GM19452 (cell line): ENCODE results near the gene SFT2D2.

Experiments
- ATAC-seq: cut with Tn5 transposase; IDR thresholded peaks from one replicate; pipeline ENCODE4 v1.9.1; 2021; ENCODE audit not compliant: unreplicated experiment

The SFT2D2 gene

DNA sequence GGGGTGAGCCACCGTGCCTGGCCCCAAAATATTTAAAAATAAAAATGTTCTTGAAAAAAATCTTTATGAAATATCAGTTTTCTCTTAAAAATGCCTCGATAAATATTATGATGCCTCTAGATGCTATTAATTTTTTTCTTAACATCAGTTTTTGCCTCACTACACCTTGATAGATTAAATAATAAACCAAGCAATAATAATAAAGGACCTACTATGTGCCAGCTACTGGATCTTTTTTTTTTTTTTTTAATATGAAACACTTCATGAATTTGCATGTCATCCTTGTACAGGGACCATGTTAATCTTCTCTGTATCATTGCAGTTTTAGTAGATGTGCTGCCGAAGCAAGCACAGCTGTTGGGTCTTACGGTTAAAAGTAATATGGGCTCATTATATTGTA, 37.3 kb downstream of the SFT2D2 start:
- ATAC-seq = no peak

DNA sequence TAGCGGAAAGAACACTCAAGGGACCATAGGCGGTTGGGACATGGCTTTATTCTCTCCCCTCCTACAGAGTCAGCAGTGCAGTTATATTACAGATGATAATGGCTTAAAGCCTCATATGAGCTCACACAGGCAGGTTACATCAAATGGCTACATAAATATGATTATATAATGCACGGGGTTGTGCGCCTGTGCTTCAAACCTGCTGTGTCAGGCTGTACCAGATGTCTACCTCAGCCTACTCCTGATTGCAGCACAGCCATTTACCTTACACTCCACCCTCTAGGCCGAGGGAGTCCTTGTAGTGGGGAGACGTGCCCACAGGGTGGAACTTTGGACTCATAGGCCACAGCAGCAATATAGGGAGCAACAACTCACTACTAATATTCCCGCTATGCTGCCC, 38.5 kb downstream of the SFT2D2 start:
- no peak for ATAC-seq

DNA sequence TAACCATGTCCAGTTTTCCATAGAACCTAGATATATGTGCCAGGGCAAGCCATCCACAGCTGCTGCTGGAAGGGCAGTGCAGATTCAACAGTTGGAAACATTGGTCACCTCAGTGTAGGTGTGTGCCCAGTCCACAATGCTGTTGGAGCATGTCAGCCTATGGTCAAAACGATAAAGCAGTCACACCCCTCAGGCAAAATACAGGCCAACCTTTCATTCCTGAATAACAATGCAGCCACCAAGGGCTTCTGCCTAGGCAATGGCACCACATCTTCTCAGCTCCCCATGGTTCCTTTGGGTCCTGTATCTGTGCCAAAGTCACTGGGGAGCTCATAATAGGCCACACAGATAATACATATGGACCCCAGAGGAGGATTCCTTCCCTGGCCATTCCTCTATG, 39.8 kb downstream of the SFT2D2 start:
- ATAC-seq = no peak

DNA sequence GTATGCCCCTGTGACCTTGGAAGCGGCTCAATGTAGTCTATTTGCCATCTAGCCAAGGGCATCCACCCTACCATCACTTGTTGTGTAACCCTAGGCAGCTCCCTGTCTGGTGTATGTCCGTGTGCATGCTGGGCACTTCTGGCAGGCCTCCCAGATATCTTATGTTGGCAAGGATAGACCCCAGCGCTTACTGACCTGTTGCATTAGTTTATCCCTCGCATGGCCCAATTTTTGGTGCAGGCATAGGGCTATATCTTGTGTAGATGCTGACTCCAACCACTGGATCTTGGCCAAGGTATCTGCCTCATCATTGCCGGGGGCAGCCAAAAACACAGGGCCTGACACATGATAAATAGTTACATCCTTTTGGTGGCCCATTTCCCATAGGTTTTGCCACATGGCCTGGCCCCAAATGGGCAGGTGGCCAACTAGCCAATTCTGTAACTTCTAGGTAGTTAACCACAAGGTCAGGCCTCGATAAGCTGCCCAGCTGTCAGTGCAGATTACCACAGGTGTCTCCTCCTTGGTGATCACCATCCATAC, 40.9 kb downstream of the SFT2D2 start:
- ATAC-seq = no peak

DNA sequence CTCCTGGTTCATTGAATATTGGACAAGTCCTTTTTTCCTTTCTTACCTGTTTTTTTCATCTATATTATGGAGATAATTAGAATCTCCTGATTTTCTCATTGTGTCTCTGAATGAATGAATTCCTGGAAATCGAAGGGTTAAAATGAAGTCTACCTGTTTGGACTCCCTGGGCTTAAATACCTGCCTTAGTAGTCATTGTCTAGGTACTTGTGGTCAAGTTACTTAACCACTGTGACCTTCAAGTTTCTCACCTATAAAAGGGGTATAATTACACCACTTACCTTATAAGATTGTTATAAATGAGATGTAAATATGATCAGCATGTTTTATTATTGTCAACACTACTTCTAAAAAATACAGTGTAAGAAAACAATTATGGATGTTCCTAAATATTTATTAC, 45.8 kb downstream of the SFT2D2 start:
- ATAC-seq = no peak

DNA sequence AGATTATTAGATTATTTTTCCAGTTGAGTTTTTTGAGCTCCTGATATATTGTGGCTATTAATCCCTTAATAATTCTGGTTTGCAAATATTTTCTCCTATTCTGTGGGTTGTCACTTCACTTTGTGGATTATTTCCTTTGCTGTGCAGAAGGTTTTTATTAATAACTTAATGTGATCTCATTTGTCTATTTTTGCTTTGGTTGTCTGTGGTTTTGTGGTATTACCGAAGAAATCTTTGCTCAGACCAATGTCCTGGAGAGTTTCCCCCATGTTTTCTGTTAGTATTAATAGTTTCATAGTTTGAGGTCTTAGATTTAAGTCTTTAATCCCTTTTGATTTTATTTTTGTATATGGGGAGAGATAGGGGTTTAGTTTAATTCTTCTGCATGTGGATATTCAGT, 47.8 kb downstream of the SFT2D2 start:
- ATAC-seq = no peak

DNA sequence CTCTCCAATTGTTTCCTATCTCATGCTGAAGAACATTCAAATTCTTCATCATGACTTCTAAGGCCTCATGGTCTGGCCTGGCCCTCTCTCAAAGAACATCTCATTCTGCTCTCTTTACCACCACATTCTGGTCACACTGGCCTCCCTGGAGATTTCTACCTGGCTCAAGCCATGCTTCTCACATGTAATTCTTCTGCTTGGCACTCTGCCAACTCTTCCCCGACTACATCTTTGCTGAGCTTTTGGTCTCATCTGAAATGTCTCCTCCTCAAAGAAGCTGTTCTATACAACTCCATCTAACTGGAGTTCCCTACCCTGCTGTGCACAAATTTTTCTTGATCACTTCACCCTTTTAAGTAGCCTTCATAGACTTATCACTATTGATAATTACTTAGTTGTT, 53.4 kb downstream of the SFT2D2 start:
- ATAC-seq = no peak

DNA sequence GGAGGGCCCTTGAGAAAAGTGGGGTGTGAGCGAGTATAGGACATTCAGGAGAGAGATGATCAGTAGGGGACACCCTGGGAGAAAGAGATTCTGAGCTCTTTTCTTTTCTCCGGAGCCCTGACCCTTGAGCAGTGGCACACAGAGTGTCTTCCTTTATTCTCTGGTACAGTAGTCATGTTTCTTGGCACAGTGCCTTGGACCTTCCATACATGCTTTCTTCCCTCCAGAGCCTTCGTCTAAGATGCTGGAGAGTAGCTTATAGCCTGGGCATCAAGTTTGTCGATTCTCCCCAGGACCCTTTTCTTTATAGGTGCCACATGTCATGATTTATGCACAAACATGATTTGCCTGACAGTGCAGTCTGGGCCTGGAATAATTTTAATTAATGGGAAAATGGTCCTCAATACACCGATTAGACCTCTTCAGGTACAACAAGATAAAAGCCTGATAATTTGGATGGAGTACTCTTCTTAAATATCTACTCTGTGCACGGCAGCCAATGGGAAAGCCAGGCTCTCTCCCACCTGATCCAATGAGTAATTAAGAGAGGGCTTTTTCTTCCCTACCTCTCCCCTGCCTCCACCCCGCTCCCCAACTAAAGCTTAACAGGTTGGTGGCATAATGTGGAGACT, 54.6 kb downstream of the SFT2D2 start, which contains the start of gene TBX19:
Gene TBX19, plus strand, starts transcription at position 582 of the 632 bp plus-strand sequence. CDS start 214 bp downstream, outside the sequence.
- no peak for ATAC-seq

DNA sequence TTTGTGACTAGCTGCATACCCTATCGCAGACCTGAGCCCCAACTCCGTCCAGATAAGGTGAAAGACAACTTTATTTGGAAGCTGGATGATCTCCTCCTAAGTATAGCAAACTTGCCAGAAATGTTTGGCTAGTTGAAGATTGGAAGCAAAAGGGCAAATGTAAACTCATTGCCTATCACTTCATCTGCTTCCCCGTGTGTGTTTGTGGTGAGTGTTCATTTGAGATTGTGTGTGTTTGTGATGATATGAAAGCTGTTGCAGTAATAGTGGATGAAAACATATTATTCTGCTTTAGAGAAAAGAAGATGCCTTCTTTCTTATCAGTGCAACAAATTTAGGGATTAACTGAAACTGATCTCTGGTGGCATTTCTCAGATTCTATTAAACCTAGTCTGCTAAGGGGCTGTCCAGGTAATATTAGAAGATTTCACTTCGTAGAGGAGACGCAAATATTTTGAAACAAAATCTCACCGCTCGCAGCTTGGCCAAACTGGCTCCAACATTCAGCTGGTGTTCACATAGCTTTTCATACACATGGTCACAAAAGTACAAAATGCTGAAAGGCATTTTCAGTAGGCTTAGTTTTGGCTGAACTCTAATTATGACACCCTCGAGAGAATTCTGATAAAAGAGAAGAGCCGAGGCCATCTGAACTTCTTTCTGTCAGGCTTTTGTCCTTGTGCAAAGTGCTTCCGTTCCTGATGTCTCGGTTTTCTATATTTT, 56.0 kb downstream of the SFT2D2 start:
- ATAC-seq = no peak

DNA sequence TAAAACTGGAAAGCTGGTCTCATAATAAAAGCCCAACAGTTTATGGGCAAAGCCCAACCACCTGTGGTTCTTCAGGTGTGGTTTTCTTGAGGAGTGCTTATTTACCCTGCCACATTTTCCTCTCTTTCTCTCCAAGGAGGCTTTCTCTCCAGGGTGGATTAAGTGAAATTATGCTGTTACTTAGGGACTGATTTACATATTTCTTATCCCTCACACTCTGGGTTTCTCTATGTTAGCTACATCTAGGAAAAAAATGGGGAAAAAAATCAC, 59.7 kb downstream of the SFT2D2 start:
- no peak for ATAC-seq

DNA sequence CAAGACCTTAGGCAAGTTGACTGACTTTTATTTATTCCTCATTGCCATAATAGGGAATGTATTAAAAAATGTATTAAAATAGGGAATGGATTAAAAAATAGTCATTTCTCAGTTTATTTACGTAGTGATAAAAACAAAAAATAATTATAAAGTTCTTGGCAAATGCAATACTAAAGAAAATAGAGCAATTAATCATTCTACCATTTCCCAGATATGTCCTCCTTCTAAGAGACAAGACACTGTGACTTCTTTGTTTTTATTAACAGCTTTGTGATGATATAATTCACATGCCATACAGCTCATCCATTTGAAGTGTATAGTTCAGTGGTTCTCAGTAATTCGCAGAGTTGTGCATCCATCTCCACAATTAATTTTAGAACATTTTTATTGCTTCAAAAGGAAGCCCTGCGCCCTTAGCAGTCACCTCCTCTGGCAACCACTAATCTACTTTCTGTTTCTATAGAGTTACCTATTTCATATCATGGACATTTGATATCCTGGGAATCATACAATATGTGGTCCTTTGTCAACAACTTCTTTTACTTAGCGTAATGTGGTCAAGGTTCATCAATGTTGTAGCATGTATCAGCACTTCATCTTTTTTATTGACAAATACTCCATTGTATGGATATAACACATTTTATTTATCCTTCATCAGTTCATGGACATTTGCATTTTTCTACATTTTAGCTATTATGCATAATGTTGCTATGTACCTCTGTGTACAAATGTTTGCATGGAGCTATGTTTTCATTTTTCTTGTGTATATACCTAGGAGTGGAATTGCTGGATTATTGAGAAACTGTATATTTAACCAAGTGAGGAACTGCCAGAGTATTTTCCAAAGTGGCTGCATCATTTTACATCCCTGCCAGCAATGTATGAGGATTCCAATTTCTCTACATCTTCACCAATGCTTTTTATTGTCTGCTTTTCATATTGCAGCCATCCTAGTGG, 60.4 kb downstream of the SFT2D2 start:
- ATAC-seq = no peak

DNA sequence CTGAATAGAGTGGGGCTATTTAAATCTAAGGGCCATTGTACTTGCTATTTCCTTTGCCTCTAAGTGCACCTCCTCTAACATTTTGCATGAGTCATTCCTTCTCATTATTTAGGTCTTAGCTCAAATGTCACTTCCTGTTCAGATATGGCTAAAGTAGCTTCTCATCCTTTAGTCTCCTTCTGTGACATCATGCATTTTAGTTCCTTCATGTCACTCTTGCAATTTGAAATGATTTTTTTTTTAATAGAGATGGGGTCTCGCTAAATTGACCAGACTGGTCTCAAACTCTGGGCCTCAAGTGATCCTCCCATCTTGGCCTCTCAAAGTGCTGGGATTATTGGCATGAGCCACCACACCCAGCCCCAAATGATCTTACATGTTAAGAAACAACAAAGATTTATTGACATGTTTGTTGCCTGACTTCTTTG, 61.4 kb downstream of the SFT2D2 start:
- no peak for ATAC-seq

DNA sequence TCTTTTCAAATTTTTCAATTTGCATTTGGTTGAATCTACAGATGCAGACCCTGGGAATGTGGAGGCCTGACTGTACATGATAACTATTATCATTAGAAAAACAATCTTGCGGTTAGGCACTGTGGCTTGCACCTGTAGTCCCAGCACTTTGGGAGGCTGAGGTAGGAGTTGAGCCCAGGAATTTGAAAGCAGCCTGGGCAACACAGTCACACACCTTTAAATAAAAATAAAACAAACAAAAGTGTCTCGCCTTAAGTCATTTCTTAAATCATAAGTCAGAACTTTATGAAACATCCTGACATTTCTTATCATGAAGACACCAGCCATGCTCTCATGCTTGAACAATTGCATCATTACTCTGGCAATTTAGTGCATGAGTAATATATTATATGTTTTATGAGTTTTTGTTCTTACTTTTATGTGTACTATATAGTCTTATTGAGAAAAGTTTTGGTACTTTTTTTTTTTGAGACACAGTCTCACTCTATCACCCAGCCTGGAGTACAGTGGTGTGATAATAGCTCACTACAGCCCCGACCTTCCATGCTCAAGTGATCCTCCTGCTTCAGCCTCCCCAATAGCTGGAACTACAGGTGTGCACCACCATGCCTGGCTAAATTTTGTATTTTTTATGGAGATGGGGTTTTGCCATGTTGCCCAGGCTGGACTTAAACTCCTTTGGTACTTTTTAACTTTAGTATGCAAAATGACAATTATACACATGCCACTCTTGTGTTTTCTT, 62.7 kb downstream of the SFT2D2 start:
- no peak for ATAC-seq

DNA sequence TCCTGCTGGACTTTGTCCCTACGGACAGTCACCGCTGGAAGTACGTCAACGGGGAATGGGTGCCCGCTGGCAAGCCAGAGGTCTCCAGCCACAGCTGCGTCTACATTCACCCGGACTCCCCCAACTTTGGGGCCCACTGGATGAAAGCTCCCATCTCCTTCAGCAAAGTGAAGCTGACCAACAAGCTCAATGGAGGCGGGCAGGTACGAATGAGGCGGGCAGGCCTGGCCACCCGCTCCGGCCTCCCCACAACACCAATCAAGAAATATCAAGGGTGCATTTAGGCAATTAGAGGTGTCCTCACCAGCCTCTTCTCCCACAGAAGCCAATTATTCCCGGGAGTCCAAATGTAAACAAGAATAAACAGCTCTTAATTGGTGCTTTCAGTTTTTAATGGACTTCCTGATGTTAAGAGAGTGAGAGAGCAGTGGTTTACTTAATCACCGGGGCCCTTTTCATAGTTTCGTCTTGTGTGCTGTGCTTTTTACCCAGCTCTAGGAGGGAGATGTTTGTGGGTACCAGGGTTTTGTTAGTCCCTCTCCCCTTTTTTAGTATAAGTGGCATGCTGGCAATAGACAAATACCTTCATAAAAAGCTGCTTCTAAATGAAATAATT, 65.5 kb downstream of the SFT2D2 start:
- ATAC-seq = no peak

DNA sequence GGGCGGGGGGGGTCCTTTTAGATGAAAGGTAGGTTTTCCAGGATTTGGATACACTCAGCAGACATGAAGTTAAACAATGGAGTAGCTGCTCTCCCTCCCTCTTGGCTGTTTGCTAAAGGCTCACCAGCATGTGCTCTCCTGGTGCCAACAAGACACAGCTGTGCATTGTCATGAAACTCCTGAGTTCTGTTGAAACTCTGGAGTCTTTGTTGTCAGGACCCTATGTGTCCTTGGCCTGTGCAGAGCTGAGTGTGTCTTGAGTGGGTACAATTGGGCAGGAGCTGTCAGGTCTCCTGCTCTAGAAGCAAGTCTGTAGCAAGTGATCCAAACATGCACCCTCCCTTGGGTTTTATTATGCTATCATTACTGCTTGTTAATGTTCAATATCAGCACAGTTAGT, 67.6 kb downstream of the SFT2D2 start:
- no peak for ATAC-seq

DNA sequence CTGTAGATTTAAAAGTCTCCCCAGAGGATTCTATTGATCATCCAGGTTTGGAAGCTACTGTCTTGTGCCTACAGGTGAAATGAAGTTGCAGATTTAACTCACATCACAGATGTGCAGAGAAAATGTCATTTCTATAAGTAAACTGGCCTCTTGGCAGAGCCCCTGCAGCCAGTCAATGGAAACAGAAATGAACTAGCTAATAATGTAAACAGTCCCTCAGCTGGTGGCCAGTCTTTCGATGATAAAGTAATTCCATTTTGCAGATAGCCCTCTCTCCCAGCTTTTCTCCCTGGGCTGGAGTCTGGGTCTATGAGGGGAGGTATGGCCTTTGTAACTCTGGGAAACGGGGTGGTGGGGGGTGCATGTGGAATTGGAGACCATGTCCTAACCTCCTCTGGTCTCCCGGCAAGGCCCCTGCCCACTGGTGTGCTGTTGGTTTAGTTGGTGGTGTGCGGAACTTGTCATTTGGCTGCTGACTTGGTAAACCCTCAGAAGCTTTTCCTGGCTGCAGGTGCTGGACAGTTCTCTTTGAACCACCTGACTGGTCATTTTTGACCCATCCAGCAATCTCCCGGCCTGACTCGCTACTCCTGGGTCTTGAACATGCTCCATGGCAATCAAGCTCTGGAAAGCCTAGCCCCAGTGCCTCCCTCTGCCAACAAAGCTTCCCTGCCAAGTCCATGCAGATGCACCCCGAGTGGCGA, 69.8 kb downstream of the SFT2D2 start:
- ATAC-seq = no peak

DNA sequence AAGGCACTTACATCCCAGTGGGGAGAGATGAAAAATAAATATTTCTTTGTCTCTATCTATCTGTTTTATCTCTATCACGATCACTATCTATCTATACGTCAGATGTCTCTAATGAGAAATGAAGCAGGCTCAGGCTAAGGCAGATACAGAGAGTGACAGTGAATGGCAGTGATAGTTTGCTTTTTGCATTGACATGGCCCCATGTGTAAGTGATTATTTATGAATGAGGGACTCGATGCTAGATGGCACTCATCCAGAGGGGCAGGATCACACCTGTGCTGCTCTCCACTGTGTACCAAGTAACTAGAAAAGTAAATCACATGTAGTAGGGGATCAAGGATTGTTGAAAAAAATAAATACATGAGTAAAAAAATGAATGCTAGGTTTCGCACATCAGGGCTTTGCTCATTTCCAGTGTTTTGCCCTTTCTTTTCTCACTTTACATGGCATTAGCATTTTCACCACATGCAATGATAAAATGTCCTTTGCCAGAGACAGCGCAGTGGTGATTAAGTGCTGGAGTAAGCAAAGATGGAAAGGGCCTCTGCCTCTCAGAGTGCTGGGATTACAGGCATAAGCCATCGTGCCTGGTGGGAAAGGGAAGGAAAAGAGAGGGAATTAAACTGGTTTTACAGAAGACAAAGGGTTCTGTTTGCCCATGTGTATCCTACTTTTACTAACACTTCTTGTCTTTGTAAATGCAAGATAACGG, 71.4 kb downstream of the SFT2D2 start:
- no peak for ATAC-seq

DNA sequence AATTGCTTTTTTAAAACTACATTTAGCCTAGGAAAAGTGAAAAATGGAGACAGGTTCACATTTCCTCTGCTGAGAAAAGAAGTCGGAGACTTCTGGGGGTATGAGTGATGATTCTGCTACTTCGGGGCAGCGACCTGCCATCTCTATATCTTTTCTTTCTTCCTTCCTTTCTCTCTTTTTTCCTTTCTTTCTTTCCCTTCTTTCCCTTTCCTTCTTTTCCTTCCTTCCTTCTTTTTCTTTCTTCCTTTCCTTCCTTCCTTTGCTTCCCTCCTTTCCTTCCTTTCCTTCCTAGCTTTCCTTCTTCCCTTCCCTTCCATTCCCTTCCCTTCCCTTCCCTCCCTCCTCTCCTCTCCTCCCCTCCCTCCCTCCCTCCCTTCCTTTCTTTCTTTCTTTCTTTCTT, 72.6 kb downstream of the SFT2D2 start:
- ATAC-seq = no peak

DNA sequence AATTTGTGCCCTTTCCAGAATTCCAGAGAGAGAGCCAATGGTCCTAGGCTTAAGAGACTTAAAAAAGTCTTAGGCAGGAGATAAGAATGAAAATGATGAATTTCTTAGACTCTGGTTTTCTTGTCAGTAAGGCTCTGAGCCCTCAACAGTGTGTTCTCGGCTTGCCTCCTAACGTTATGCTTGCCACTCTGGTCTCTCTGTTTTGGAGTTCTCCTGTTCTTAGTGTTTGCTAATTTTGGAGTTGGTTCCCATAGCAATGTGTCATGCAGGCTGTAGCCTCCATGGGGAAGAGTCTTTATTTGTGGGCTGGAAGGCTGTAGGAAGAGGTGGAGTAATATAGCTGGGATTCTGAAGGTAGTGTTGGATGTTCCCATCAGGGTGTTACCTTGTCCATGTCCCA, 74.8 kb downstream of the SFT2D2 start:
- no peak for ATAC-seq
